Panc1 (cell line): ENCODE data around the gene KIF26A.

Experiments
- CTCF ChIP-seq: fragments of 450-650 bp; IDR thresholded peaks from 2 replicates; pipeline ENCODE4 v1.5.1; 2017; ENCODE audit warnings: mild to moderate bottlenecking
- POLR2AphosphoS5 ChIP-seq: IDR thresholded peaks from 2 replicates; pipeline ENCODE4 v1.6.1; 2012; ENCODE audit warnings: mild to moderate bottlenecking, low read depth, low read length, moderate library complexity
- SIN3A ChIP-seq: IDR thresholded peaks from 2 replicates; pipeline ENCODE4 v1.6.1; 2012; ENCODE audit warnings: low read depth, mild to moderate bottlenecking, low read length, moderate library complexity, borderline replicate concordance; ENCODE audit not compliant: insufficient read depth

- TF ChIP-seq POLR2AphosphoS5 (no peak), CTCF (no peak), SIN3A (no peak)
Observed at GRCh38 chr14:104134061-104134965, 4.1 kb upstream of the KIF26A start.
